ENCODE data around the gene SLC22A13. TPM values are rescaled to one million over a fixed set of nuclear protein-coding genes. Genes with fewer than 3 reads are reported as not detected.

SLC22A13 gene
- total and polyA plus RNA-seq, 2 donors (not counting 1 experiment from before 2014, with no cell fraction given): 0.06 to 0.33 TPM

DNA sequence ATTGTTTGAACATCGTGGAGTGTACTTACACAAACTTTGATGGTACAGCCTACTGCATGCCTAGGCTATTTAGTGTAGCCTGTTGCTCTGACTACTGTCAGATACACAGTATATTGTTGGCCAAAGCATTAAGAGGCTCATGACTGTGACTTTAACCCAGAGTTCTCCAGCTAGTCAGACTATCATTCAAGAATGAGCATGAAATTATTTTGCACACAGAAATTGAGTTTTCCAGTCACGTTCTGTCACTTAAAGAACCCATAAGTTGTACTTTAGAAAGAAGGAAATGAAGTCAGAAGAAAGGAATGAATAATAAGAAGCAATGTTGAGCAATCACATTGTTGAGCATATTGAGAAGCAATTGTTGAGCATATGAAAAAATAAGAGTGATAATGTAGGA, 37.6 kb upstream of the SLC22A13 start:
- H3K4me2 ChIP-seq (ENCODE audit: extremely low read depth, insufficient read depth, low read length): peak overlapping the region; percentile 25
- peak overlapping the region; percentile 46 for H3K27ac ChIP-seq (ENCODE audit: insufficient read depth, low read length)
- no peak overlapping the region for H3K4me3 ChIP-seq (replicated peaks in 1 of 4; ENCODE audit: control extremely low read depth in 1 of 4, insufficient read depth in 1 of 4, low read depth in 3 of 4, low read length in 4 of 4)
- H3K9ac ChIP-seq (ENCODE audit: insufficient read depth, low read length): no peak overlapping the region
- no peaks in the 10 kb centered on the region for H3K27me3 ChIP-seq (ENCODE audit: control insufficient read depth, insufficient read depth, low read length)
- no peak overlapping the region for H2AFZ ChIP-seq (ENCODE audit: low read length)
- peaks cover 9% of the 10 kb centered on the region for H3K4me1 ChIP-seq (ENCODE audit: control insufficient read depth, extremely low read depth, insufficient read depth, low read length)
- peak; percentile 52 to 72 for DNase-seq (ENCODE audit: low read depth in 2 of 2)
- no peaks in the 10 kb centered on the region for H4K20me1 ChIP-seq (ENCODE audit: control insufficient read depth, extremely low read depth, insufficient read depth, low read length)
- peaks cover 2% of the 10 kb centered on the region for H3K79me2 ChIP-seq (ENCODE audit: control insufficient read depth, insufficient read depth, low read length)
- H3K9me3 ChIP-seq (ENCODE audit: control insufficient read depth, insufficient read depth, low read depth, low read length): no peaks in the 10 kb centered on the region
- no peaks in the 10 kb centered on the region for H3K36me3 ChIP-seq (ENCODE audit: control insufficient read depth, insufficient read depth, low read length)
- TF ChIP-seq, protein P1, sequence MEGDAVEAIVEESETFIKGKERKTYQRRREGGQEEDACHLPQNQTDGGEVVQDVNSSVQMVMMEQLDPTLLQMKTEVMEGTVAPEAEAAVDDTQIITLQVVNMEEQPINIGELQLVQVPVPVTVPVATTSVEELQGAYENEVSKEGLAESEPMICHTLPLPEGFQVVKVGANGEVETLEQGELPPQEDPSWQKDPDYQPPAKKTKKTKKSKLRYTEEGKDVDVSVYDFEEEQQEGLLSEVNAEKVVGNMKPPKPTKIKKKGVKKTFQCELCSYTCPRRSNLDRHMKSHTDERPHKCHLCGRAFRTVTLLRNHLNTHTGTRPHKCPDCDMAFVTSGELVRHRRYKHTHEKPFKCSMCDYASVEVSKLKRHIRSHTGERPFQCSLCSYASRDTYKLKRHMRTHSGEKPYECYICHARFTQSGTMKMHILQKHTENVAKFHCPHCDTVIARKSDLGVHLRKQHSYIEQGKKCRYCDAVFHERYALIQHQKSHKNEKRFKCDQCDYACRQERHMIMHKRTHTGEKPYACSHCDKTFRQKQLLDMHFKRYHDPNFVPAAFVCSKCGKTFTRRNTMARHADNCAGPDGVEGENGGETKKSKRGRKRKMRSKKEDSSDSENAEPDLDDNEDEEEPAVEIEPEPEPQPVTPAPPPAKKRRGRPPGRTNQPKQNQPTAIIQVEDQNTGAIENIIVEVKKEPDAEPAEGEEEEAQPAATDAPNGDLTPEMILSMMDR (conservative IDR thresholded peaks at IDR 0.05 in 1 of 2, IDR thresholded peaks at IDR 0.05 in 1 of 2; ENCODE audit: low read depth in 1 of 2, low read length in 2 of 2): no peak
- no peak for TF ChIP-seq EZH2 (IDR thresholded peaks at IDR 0.05; ENCODE audit: low read length, missing control alignments)

DNA sequence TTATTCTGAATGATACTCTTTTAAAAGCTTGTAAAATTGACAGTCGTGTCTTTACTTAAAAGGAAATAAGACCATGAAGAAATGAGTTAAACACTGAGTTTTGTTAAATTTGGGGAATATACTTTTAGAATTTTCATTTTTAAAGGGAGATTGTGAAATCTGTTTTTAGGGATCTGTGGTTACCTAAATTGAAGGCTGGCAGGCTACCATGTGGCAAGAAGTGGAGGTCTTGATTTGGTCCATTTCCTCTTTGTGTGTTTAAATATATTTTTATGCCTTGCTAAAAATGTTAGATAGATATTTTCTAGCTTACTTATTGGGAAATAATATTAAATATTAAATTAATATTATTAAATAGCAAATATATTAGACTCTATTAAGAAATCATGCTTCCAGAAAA, 36.6 kb upstream of the SLC22A13 start:
- Histone ChIP-seq H3K27me3 (ENCODE audit: control insufficient read depth, insufficient read depth, low read length) (no peaks in the 10 kb centered on the region), H3K36me3 (ENCODE audit: control insufficient read depth, insufficient read depth, low read length) (no peaks in the 10 kb centered on the region), H3K9me3 (ENCODE audit: control insufficient read depth, insufficient read depth, low read depth, low read length) (no peaks in the 10 kb centered on the region), H3K4me1 (ENCODE audit: control insufficient read depth, extremely low read depth, insufficient read depth, low read length) (peaks cover 9% of the 10 kb centered on the region), H3K79me2 (ENCODE audit: control insufficient read depth, insufficient read depth, low read length) (peaks cover 2% of the 10 kb centered on the region), H3K4me2 (ENCODE audit: extremely low read depth, insufficient read depth, low read length) (no peak overlapping the region), H3K27ac (ENCODE audit: insufficient read depth, low read length) (no peak overlapping the region), H3K4me3 (replicated peaks in 1 of 4; ENCODE audit: control extremely low read depth in 1 of 4, insufficient read depth in 1 of 4, low read depth in 3 of 4, low read length in 4 of 4) (no peak overlapping the region), H4K20me1 (ENCODE audit: control insufficient read depth, extremely low read depth, insufficient read depth, low read length) (no peaks in the 10 kb centered on the region), H2AFZ (ENCODE audit: low read length) (no peak overlapping the region), H3K9ac (ENCODE audit: insufficient read depth, low read length) (no peak overlapping the region)
- peak in 1 of 2 donors; percentile 13 for DNase-seq (ENCODE audit: low read depth in 2 of 2)
- TF ChIP-seq EZH2 (IDR thresholded peaks at IDR 0.05; ENCODE audit: low read length, missing control alignments): no peak
- TF ChIP-seq, protein P1 (conservative IDR thresholded peaks at IDR 0.05 in 1 of 2, IDR thresholded peaks at IDR 0.05 in 1 of 2; ENCODE audit: low read depth in 1 of 2, low read length in 2 of 2): no peak

DNA sequence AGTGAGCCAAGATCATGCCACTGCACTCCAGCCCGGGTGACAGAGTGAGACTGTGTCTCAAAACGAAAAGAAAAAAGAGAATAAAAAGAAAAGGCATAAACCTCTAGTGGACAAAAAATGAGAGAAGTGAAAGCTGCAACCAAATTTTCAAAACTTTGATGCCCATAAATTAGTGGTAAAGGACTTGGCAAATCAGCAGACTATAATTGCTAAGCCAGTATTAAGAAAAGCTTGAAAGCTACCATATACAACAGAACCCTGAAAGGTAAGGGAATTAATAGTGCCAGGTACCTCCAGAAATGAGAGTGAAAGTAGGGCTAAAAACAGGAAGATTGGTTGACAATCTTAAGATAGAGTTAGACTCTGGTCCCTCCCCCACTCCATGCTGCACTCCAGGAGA, 32.9 kb upstream of the SLC22A13 start:
- no peak for DNase-seq (ENCODE audit: low read depth in 2 of 2)
- Histone ChIP-seq H2AFZ (ENCODE audit: low read length) (no peak overlapping the region), H3K36me3 (ENCODE audit: control insufficient read depth, insufficient read depth, low read length) (peaks cover 2% of the 10 kb centered on the region), H3K27me3 (ENCODE audit: control insufficient read depth, insufficient read depth, low read length) (no peaks in the 10 kb centered on the region), H3K4me2 (ENCODE audit: extremely low read depth, insufficient read depth, low read length) (no peak overlapping the region), H3K4me1 (ENCODE audit: control insufficient read depth, extremely low read depth, insufficient read depth, low read length) (peaks cover 4% of the 10 kb centered on the region), H3K79me2 (ENCODE audit: control insufficient read depth, insufficient read depth, low read length) (peaks cover 2% of the 10 kb centered on the region), H3K9me3 (ENCODE audit: control insufficient read depth, insufficient read depth, low read depth, low read length) (no peaks in the 10 kb centered on the region), H4K20me1 (ENCODE audit: control insufficient read depth, extremely low read depth, insufficient read depth, low read length) (no peaks in the 10 kb centered on the region), H3K9ac (ENCODE audit: insufficient read depth, low read length) (no peak overlapping the region), H3K4me3 (replicated peaks in 1 of 4; ENCODE audit: control extremely low read depth in 1 of 4, insufficient read depth in 1 of 4, low read depth in 3 of 4, low read length in 4 of 4) (no peak overlapping the region), H3K27ac (ENCODE audit: insufficient read depth, low read length) (no peak overlapping the region)
- TF ChIP-seq, protein P1 (conservative IDR thresholded peaks at IDR 0.05 in 1 of 2, IDR thresholded peaks at IDR 0.05 in 1 of 2; ENCODE audit: low read depth in 1 of 2, low read length in 2 of 2): no peak
- no peak for TF ChIP-seq EZH2 (IDR thresholded peaks at IDR 0.05; ENCODE audit: low read length, missing control alignments)
